ENCODE data around the gene PTPRD.

GRCh38 chr9:10612641-10613398 is at the start of gene PTPRD:
- TF ChIP-seq CTCF (IDR thresholded peaks at IDR 0.05; ENCODE audit: insufficient read depth, low read length, poor library complexity, severe bottlenecking): no peak
- no peak for TF ChIP-seq EZH2phosphoT487 (conservative IDR thresholded peaks at IDR 0.05; ENCODE audit: low read length)
